ENCODE data around the gene TRMT61A.

Gene TRMT61A

DNA sequence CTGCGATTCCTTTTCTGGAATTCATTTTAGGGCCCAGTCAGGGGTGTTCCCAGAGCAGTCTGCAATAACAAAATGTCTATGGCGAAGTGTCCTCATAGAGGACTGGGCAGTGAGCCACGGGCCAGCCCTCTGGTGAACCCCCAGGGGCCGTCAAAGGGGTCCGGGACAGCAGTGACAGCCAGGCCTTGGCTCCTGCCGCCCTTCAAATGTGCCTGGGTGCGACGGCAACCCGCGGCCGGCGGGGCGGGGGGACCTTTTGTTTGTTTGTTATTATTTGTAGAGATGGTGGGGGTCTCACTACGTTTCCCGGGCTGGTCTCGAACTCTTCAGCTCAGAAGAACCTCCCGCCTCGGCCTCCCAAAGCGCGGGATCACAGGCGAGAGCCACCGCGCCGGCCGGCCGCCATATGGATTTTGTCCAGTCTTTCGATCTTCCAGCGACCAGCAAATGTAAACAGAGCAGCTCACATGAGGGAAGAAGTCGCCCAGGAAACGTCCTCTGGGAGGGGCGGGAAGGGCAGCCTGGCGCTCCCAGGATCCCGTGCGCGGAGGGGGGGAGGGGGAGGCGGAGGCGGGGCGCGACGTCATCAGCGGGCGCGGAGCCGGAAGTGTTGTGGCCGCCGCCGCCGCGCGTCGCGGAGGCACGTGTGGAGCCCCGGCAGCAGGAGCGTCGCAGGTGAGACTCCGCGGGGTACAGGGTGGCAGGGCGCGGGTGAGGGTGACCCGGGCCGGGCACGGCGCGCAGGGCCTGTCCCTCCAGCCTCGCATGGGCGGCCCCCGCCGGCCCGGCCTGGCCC, at the start of gene TRMT61A:
TRMT61A (plus strand) TSS at position 610 of the 796 bp plus-strand sequence. CDS start 783 bp downstream, outside the sequence.
- Histone ChIP-seq H3K4me3 (ENCODE audit: low read length in 2 of 2) (peak within 1 kb of the TSS; percentile 86 to 94), H3K36me3 (ENCODE audit: control insufficient read depth in 2 of 2, insufficient read depth in 2 of 2, low read length in 2 of 2) (no peaks in the 10 kb centered on the region), H3K27ac (ENCODE audit: low read depth in 2 of 2, low read length in 2 of 2) (peak within 1 kb of the TSS; percentile 91 to 98), H3K4me1 (ENCODE audit: control insufficient read depth in 2 of 2, insufficient read depth in 2 of 2, low read length in 2 of 2) (peaks cover 56 to 62% of the 10 kb centered on the region in 2 donors), H3K9ac (ENCODE audit: low read depth in 1 of 2, low read length in 2 of 2) (peak within 1 kb of the TSS; percentile 65 to 93), H3K27me3 (ENCODE audit: control insufficient read depth in 2 of 2, insufficient read depth in 2 of 2, low read length in 2 of 2) (no peaks in the 10 kb centered on the region), H3K9me3 (ENCODE audit: control insufficient read depth in 2 of 2, low read length in 2 of 2) (no peaks in the 10 kb centered on the region)

DNA sequence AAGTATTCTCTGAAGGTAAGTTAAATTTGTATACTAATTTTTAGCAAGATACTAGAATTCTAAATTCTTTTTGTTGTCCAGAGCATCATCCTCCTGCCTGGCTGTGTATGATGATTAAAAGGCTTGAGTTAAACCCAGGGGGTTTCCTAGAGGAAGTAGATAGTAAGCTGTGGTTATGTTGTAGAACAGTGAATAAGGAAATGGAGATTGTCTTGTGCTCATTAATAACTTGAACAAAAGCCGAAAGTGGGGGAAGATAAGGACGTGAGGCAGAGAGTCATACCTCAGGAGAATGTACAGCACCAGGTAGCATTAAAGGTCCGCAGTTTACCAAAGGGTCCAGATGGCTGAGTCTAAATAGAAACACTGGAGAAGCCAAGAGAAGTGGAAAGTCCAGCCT, 48.4 kb upstream of the TRMT61A start:
- Histone ChIP-seq H3K4me1 (ENCODE audit: control insufficient read depth in 2 of 2, insufficient read depth in 2 of 2, low read length in 2 of 2) (no peaks in the 10 kb centered on the region), H3K9ac (ENCODE audit: low read depth in 1 of 2, low read length in 2 of 2) (no peak overlapping the region), H3K27ac (ENCODE audit: low read depth in 2 of 2, low read length in 2 of 2) (no peak overlapping the region), H3K4me3 (ENCODE audit: low read length in 2 of 2) (no peak overlapping the region), H3K27me3 (ENCODE audit: control insufficient read depth in 2 of 2, insufficient read depth in 2 of 2, low read length in 2 of 2) (no peaks in the 10 kb centered on the region), H3K9me3 (ENCODE audit: control insufficient read depth in 2 of 2, low read length in 2 of 2) (no peaks in the 10 kb centered on the region), H3K36me3 (ENCODE audit: control insufficient read depth in 2 of 2, insufficient read depth in 2 of 2, low read length in 2 of 2) (peaks cover 34 to 44% of the 10 kb centered on the region in 2 donors)

DNA sequence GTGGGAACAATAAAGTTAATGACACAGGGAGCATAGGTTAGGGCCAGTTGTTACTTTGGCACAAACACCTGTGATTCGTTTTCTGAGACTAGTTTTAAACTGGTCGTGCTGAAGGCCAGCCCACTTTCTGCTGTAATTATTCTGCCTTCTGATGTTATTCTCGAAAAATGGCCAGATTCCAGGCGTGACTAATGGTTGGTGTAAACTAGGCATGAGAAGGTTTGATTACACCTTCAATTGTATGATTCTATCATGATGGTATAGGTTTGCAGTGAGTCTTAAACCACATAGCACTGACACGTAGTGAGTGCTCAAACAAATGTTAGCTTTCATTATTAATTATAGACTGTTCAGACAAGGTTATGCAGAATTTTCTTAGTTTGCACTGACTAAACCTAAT, 45.4 kb upstream of the TRMT61A start:
- H3K9ac ChIP-seq (ENCODE audit: low read depth in 1 of 2, low read length in 2 of 2), result no peak overlapping the region
- no peaks in the 10 kb centered on the region for H3K27me3 ChIP-seq (ENCODE audit: control insufficient read depth in 2 of 2, insufficient read depth in 2 of 2, low read length in 2 of 2)
- H3K27ac ChIP-seq (ENCODE audit: low read depth in 2 of 2, low read length in 2 of 2), result no peak overlapping the region
- peaks cover 33 to 42% of the 10 kb centered on the region in 2 donors for H3K36me3 ChIP-seq (ENCODE audit: control insufficient read depth in 2 of 2, insufficient read depth in 2 of 2, low read length in 2 of 2)
- no peaks in the 10 kb centered on the region for H3K9me3 ChIP-seq (ENCODE audit: control insufficient read depth in 2 of 2, low read length in 2 of 2)
- H3K4me3 ChIP-seq (ENCODE audit: low read length in 2 of 2), result no peak overlapping the region
- H3K4me1 ChIP-seq (ENCODE audit: control insufficient read depth in 2 of 2, insufficient read depth in 2 of 2, low read length in 2 of 2), result no peaks in the 10 kb centered on the region

GRCh38 chr14:103485504-103485903, 43.5 kb upstream of the TRMT61A start:
- Histone ChIP-seq H3K9me3 (ENCODE audit: control insufficient read depth in 2 of 2, low read length in 2 of 2) (no peaks in the 10 kb centered on the region), H3K27ac (ENCODE audit: low read depth in 2 of 2, low read length in 2 of 2) (no peak overlapping the region), H3K4me3 (ENCODE audit: low read length in 2 of 2) (no peak overlapping the region), H3K27me3 (ENCODE audit: control insufficient read depth in 2 of 2, insufficient read depth in 2 of 2, low read length in 2 of 2) (no peaks in the 10 kb centered on the region), H3K36me3 (ENCODE audit: control insufficient read depth in 2 of 2, insufficient read depth in 2 of 2, low read length in 2 of 2) (peaks cover 35 to 50% of the 10 kb centered on the region in 2 donors), H3K9ac (ENCODE audit: low read depth in 1 of 2, low read length in 2 of 2) (no peak overlapping the region), H3K4me1 (ENCODE audit: control insufficient read depth in 2 of 2, insufficient read depth in 2 of 2, low read length in 2 of 2) (no peaks in the 10 kb centered on the region)

- H3K9ac ChIP-seq (ENCODE audit: low read depth in 1 of 2, low read length in 2 of 2), result no peak overlapping the region
- H3K9me3 ChIP-seq (ENCODE audit: control insufficient read depth in 2 of 2, low read length in 2 of 2), result no peaks in the 10 kb centered on the region
- no peak overlapping the region for H3K27ac ChIP-seq (ENCODE audit: low read depth in 2 of 2, low read length in 2 of 2)
- no peaks in the 10 kb centered on the region for H3K4me1 ChIP-seq (ENCODE audit: control insufficient read depth in 2 of 2, insufficient read depth in 2 of 2, low read length in 2 of 2)
- H3K27me3 ChIP-seq (ENCODE audit: control insufficient read depth in 2 of 2, insufficient read depth in 2 of 2, low read length in 2 of 2), result no peaks in the 10 kb centered on the region
- H3K36me3 ChIP-seq (ENCODE audit: control insufficient read depth in 2 of 2, insufficient read depth in 2 of 2, low read length in 2 of 2), result peaks cover 41 to 42% of the 10 kb centered on the region in 2 donors
- no peak overlapping the region for H3K4me3 ChIP-seq (ENCODE audit: low read length in 2 of 2)
Measured at GRCh38 chr14:103488071-103488470, 40.9 kb upstream of the TRMT61A start.

DNA sequence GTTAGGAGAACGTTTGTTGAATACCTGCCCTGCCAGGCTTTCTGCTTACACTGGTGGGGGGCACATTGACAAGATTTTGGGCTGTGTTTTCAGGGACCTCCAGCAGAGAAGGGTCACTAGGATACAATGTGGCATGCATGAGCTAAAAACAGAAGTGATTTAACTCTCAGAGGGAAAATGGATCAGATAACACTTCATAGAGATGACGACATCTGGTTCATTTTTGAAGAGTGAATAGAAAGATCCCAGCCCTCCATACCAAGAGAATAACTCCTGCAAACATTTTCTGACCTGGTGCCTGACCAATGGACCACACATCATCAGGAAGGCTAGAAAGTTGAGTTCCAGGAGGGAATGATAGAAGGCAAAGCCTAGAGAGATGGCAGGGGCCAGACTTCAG, 40.0 kb upstream of the TRMT61A start:
- no peaks in the 10 kb centered on the region for H3K27me3 ChIP-seq (ENCODE audit: control insufficient read depth in 2 of 2, insufficient read depth in 2 of 2, low read length in 2 of 2)
- no peaks in the 10 kb centered on the region for H3K9me3 ChIP-seq (ENCODE audit: control insufficient read depth in 2 of 2, low read length in 2 of 2)
- no peak overlapping the region for H3K27ac ChIP-seq (ENCODE audit: low read depth in 2 of 2, low read length in 2 of 2)
- H3K9ac ChIP-seq (ENCODE audit: low read depth in 1 of 2, low read length in 2 of 2), result no peak overlapping the region
- H3K36me3 ChIP-seq (ENCODE audit: control insufficient read depth in 2 of 2, insufficient read depth in 2 of 2, low read length in 2 of 2), result peaks cover 36 to 41% of the 10 kb centered on the region in 2 donors
- H3K4me3 ChIP-seq (ENCODE audit: low read length in 2 of 2), result no peak overlapping the region
- H3K4me1 ChIP-seq (ENCODE audit: control insufficient read depth in 2 of 2, insufficient read depth in 2 of 2, low read length in 2 of 2), result no peaks in the 10 kb centered on the region

DNA sequence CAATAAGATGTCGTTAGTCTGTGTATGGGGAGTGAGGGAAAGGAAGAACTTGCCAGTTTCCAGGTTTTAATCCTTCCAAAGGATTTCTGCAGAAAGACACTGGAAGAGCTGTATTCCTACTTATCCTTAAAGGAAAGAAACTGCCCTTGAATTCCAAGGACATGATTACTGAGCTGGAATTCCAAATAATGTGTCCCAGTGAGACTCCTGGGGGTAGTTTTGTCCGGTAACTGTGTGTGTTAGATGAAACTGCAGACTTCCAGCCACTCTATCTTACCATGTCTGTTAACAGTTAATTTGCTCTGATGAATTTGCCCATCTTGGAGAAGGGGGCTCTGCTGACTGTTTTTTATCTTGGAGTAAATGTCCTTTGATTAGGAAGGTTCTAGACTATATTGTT, 39.4 kb upstream of the TRMT61A start:
- H3K4me3 ChIP-seq (ENCODE audit: low read length in 2 of 2), result no peak overlapping the region
- H3K27ac ChIP-seq (ENCODE audit: low read depth in 2 of 2, low read length in 2 of 2), result no peak overlapping the region
- H3K27me3 ChIP-seq (ENCODE audit: control insufficient read depth in 2 of 2, insufficient read depth in 2 of 2, low read length in 2 of 2), result no peaks in the 10 kb centered on the region
- no peaks in the 10 kb centered on the region for H3K4me1 ChIP-seq (ENCODE audit: control insufficient read depth in 2 of 2, insufficient read depth in 2 of 2, low read length in 2 of 2)
- H3K9ac ChIP-seq (ENCODE audit: low read depth in 1 of 2, low read length in 2 of 2), result no peak overlapping the region
- peaks cover 38 to 41% of the 10 kb centered on the region in 2 donors for H3K36me3 ChIP-seq (ENCODE audit: control insufficient read depth in 2 of 2, insufficient read depth in 2 of 2, low read length in 2 of 2)
- H3K9me3 ChIP-seq (ENCODE audit: control insufficient read depth in 2 of 2, low read length in 2 of 2), result no peaks in the 10 kb centered on the region

DNA sequence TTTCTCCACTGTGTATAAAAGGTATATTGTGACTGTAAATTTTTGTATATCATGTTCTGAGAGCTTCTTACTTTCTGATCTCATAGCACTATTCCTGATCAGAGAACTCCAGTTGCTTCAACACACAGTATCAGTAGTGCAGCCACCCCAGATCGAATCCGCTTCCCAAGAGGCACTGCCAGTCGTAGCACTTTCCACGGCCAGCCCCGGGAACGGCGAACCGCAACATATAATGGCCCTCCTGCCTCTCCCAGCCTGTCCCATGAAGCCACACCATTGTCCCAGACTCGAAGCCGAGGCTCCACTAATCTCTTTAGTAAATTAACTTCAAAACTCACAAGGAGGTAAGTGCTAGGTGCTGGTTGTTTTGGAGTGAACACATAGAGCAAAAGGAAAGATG, 37.3 kb upstream of the TRMT61A start:
- no peak overlapping the region for H3K27ac ChIP-seq (ENCODE audit: low read depth in 2 of 2, low read length in 2 of 2)
- peaks cover 52 to 56% of the 10 kb centered on the region in 2 donors for H3K36me3 ChIP-seq (ENCODE audit: control insufficient read depth in 2 of 2, insufficient read depth in 2 of 2, low read length in 2 of 2)
- no peaks in the 10 kb centered on the region for H3K4me1 ChIP-seq (ENCODE audit: control insufficient read depth in 2 of 2, insufficient read depth in 2 of 2, low read length in 2 of 2)

GRCh38 chr14:103492156-103492925, 36.7 kb upstream of the TRMT61A start:
- Histone ChIP-seq H3K27ac (ENCODE audit: low read depth in 2 of 2, low read length in 2 of 2) (no peak overlapping the region), H3K36me3 (ENCODE audit: control insufficient read depth in 2 of 2, insufficient read depth in 2 of 2, low read length in 2 of 2) (peaks cover 50 to 58% of the 10 kb centered on the region in 2 donors), H3K27me3 (ENCODE audit: control insufficient read depth in 2 of 2, insufficient read depth in 2 of 2, low read length in 2 of 2) (no peaks in the 10 kb centered on the region), H3K4me3 (ENCODE audit: low read length in 2 of 2) (no peak overlapping the region), H3K4me1 (ENCODE audit: control insufficient read depth in 2 of 2, insufficient read depth in 2 of 2, low read length in 2 of 2) (no peaks in the 10 kb centered on the region), H3K9ac (ENCODE audit: low read depth in 1 of 2, low read length in 2 of 2) (no peak overlapping the region), H3K9me3 (ENCODE audit: control insufficient read depth in 2 of 2, low read length in 2 of 2) (no peaks in the 10 kb centered on the region)

More for the DNA sequence above, 37.3 kb upstream of the TRMT61A start:
- Histone ChIP-seq H3K4me3 (ENCODE audit: low read length in 2 of 2) (no peak overlapping the region), H3K9me3 (ENCODE audit: control insufficient read depth in 2 of 2, low read length in 2 of 2) (no peaks in the 10 kb centered on the region), H3K27me3 (ENCODE audit: control insufficient read depth in 2 of 2, insufficient read depth in 2 of 2, low read length in 2 of 2) (no peaks in the 10 kb centered on the region), H3K9ac (ENCODE audit: low read depth in 1 of 2, low read length in 2 of 2) (no peak overlapping the region)

GRCh38 chr14:103495854-103496253, 33.1 kb upstream of the TRMT61A start:
- Histone ChIP-seq H3K27ac (ENCODE audit: low read depth in 2 of 2, low read length in 2 of 2) (no peak overlapping the region), H3K4me1 (ENCODE audit: control insufficient read depth in 2 of 2, insufficient read depth in 2 of 2, low read length in 2 of 2) (peaks cover 0 to 6% of the 10 kb centered on the region in 2 donors), H3K9me3 (ENCODE audit: control insufficient read depth in 2 of 2, low read length in 2 of 2) (no peaks in the 10 kb centered on the region), H3K4me3 (ENCODE audit: low read length in 2 of 2) (no peak overlapping the region), H3K9ac (ENCODE audit: low read depth in 1 of 2, low read length in 2 of 2) (no peak overlapping the region), H3K36me3 (ENCODE audit: control insufficient read depth in 2 of 2, insufficient read depth in 2 of 2, low read length in 2 of 2) (peaks cover 36 to 40% of the 10 kb centered on the region in 2 donors), H3K27me3 (ENCODE audit: control insufficient read depth in 2 of 2, insufficient read depth in 2 of 2, low read length in 2 of 2) (no peaks in the 10 kb centered on the region)

Measured in mucosa of rectum (tissue), 2 donors.